Activated CD4-positive, CD25-positive, alpha-beta regulatory T cell treated with anti-CD3 and anti-CD28 coated beads, Interleukin-2, amount 50 U/mL, for 16 hours (primary cell): ENCODE results near the gene CCDC85C.

Experiments
- DNase-seq: peaks from one replicate; pipeline ENCODE4 v3.0.0-alpha.2; 2020; ENCODE audit warnings: low read depth, low spot score

The CCDC85C gene

GRCh38 chr14:99512110-99512449 is 91.9 kb downstream of the CCDC85C start:
- DNase-seq: no peak

DNA sequence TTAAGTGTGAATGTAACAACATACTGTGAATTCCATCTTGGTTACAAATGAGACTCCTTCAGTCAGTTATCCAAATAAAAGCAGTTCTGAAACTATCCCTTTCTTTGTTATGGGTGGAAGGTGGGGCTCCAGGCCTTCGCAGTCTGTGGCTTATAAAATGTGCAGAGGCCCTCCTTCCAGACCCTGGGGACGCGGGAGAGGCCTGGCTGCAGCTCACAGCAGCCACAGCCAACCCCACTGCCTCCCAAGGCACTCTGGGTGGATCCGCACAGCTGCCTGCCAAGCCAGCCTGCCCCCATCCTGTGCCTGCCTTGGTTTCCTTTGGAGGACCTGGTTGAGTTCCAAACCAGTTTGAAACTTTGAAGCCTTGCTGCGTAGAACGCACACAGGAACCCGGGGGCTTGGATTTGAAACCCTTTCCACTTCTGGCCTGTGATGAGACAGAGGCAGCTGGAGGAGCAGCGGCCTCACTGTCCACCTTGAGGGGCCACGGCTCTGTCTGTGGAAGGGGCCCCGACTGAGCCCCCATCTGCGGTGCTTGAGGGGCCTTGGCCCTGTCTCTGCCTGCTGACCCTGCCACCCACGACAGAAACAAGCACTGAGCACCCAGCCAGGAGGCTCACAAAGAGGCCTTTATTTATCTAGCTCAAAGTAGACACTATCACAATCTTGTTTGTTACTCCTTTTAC is 92.4 kb downstream of the CCDC85C start:
- no peak for DNase-seq

- DNase-seq: no peak
Observed at GRCh38 chr14:99510556-99511139, 93.4 kb downstream of the CCDC85C start.

DNA sequence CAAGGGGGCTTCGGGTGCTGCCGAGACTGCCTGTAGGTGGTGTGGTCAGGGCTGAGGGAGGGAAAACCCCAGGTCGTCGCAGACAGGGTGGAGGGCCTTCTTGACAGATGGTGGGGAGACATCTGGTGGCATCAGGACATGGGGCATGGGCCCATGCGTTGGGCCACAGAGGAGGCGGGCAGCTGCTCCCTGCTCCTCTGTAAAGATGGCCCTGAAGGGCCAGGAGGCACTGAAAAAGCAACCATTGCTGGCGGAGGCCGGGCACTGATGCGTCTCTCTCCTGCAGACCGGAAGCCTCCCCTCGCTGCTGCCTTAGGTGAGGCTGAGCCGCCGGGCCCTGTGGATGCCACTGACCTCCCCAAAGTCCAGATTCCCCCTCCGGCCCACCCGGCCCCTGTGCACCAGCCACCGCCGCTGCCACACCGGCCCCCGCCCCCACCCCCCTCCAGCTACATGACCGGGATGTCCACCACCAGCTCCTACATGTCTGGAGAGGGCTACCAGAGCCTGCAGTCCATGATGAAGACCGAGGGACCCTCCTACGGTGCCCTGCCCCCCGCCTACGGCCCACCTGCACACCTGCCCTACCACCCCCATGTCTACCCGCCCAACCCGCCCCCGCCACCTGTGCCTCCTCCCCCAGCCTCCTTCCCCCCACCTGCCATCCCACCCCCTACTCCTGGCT is 94.0 kb downstream of the CCDC85C start:
- no peak for DNase-seq

- DNase-seq: no peak
Observed at GRCh38 chr14:99508896-99509629, 94.9 kb downstream of the CCDC85C start.

DNA sequence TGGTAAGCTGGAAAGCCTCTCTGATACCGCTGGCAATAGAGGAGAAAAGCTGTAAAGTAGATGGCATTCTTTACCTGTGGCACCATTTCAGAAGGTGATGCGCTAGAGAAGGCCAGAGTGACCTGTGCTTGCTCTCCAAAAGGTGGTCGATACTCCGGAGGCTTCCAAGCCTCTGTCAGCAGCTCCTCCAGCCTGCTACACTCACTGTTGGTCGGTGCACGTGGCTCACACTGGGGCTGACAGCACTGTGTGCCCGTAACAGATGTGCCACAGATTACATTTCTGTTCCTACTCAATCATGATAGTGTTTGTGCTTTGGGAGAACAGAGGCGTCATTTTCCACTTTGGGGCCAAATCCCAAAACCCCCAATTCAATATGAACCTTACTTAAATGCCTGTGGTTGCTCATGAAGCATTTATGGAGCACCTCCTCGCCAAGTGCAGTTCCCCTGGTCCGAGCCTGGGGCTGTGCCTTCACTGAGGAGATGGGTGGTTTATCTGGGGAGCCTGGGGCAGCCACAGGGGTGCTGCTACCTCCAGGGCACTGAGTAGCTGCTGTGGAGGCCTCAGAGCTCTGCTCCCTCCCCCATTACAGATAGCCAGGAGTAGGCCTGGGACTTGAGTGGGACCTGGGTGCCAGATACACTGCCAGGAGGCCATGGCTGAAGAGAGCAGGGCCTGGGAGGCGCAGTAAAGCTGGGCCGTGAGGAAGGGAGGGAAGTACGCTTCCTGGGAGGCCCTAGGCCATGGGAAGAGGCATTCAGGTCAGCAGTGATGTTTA is 96.0 kb downstream of the CCDC85C start:
- no peak for DNase-seq

GRCh38 chr14:99506276-99506675 is 97.7 kb downstream of the CCDC85C start:
- DNase-seq: no peak

GRCh38 chr14:99505089-99505488 is 98.9 kb downstream of the CCDC85C start:
- no peak for DNase-seq

DNA sequence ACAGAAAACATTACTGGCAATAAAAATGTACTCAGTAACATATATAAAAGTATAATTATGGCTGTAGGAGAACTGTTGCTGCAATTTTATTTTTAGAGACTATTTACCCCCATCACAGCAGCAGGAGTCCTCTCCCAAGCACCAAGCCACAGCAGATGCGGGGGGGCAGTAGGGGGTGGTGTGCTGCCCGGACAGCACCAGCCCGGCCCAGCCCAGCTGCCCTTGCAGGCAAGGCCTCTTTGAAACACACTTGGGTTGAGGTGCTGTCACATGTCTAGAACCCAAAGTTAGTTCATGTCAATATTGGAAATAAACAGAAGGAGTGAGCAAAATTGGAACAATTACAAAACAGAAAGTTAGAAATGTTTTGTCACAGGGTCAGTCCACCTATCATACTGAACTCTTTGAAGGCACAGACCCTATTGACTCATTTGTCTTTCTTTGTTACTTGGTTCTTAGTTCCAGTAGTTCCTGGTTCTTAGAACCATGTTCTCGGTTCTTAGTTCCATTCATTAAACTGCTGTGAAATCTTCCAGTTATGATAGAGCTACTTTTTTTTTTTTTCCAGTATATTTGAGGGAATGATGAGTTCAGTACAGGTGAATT is 100.1 kb downstream of the CCDC85C start:
- DNase-seq: no peak

DNA sequence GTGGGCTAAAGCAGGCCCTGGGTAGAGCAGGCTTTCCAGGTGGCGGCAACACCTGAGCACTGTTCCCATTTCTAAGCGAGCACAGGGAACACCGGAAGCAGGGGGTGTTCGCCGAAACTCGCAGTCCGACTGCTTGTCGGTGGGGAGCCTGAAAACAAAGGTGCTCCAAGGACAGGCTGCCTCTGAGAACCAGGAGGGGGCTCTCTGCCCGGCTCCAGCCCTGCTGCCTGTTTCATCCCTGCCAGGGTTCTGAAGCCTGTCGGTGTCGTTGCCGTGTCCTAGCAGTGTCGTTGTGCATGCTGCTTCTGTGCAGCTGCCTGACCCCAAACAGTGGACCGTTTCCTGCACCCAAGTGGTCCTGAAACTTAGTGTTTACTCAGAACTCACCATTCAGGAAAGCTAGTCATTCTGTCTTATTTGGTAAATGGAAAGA is 101.0 kb downstream of the CCDC85C start:
- no peak for DNase-seq

- no peak for DNase-seq
Observed at GRCh38 chr14:99497894-99498293, 106.1 kb downstream of the CCDC85C start.

GRCh38 chr14:99497341-99497740 is 106.7 kb downstream of the CCDC85C start:
- DNase-seq: no peak

- DNase-seq: no peak
Observed at GRCh38 chr14:99484106-99484505, 119.9 kb downstream of the CCDC85C start.

DNA sequence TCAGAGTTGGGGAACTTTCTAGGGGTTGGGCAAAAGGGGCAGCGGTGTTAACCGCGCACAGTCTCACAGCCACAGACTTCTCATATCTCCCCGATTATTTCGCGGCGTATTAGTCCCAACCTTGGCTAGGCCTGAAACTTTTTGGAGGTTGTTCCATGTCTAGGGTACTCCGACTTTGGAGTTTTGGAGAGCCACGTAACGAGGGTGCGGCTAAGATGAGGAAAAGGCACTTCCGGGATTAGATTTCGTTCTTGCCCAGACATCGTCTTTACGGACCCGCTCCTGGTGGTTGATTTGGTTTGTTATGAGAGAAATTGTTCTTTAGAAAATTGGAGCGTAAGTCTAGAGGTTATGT is 122.3 kb downstream of the CCDC85C start:
- no peak for DNase-seq

DNA sequence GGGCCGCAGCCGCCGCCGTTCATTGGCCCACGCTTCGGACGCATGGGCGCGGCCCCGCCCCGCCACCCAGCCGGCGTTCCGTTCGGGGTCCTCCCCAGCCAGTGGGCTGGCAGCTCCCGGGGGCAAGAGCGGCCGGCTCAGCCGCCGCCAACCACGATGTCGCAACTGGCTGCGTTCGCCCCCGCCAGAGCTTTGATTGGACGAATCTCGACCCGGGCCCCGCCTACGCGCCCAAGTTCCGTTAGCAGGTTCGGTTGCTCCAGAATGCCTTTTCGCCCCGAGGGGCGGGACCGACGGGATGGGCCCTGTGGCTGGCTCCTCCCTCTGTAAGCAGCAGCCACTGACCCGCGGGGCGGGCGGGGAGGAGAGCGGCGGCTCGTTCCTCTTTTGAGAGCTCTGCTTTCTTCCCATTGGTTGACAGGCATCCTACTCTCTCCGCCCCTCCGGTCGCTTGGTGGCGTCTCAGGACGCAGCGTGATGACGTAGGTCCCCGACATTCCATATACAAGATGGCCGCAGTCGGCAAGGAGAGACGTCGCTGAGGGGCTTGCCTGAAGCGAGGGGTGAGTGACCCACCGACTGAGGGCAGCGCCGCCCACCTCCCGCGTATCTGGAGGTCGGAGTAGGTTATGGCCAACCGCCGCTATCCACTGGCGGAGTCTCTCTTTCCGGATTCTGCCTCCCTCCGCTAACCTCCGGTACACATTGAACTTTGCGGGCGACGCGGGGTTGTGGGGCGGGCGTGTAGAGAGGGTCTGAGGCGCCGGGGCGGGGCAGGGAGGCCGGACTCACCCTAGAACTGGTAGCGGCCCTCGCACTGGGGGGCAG is 122.9 kb downstream of the CCDC85C start, which contains the start of gene CCNK:
CCNK (plus strand) TSS at position 493 of the 828 bp plus-strand sequence. CDS start 11,269 bp downstream, outside the sequence.
- peak; percentile 100 for DNase-seq

DNA sequence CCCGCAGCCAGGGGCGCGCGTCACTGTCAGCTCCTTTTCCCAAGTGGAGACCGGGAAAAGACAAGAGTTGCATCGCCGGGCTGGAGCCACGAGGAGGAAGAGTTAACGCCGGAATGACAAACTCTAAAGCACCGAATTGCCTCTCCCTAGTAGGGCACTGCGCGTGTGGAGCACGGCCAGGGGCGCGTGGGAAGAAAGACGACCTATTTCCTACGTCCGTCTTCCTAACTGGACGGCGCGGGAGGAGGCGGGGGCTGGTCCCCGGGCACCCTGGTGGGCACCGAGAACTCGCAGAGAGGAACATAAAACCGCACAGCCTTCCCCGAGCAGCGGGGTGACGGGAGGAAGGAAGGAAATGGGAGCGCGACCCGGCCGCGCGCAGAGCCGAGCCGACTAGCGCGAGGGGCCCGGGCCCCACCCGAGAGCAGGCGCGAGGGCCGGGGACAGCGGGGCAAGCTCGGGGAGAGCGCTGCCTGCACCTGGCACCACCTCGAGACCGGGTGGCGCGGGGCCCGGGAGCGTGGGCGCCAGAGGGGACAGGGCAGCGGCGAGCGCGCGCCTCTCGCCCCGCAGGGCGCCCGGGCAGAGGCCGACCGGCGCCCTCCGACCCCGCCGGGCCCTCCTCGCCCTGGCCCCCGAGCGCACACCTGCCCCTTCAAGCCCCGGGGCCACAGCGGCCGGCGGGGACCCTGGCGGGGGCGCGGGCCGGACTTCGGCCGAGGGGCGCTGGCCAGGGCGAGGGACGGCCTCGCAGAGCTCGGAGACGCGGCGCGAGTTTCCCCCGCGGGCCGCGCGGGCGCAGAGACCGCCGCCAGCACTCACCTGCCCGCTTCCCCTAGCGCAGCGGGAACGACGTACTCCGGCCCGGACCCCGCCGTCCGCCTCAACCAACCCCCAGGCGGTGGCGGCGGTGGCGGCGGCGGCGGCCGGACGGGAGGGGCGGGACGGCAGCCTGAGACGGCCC is 123.8 kb downstream of the CCDC85C start, which contains the start of gene SETD3:
SETD3 (minus strand) TSS at position 954 of the 964 bp plus-strand sequence. CDS start 15,054 bp downstream, outside the sequence.
- DNase-seq: no peak

- DNase-seq: no peak
Observed at GRCh38 chr14:99479160-99479905, 124.7 kb downstream of the CCDC85C start.

GRCh38 chr14:99478128-99478527 is 125.9 kb downstream of the CCDC85C start:
- no peak for DNase-seq
